Fibroblast of pulmonary artery (primary cell): ENCODE measurements around the gene SMURF1.

Experiments
- DNase-seq: peaks from one replicate; pipeline ENCODE4 v3.0.0-alpha.2; 2010; ENCODE audit warnings: low read depth
- H3K4me3 ChIP-seq: replicated peaks from 2 replicates; pipeline ENCODE4 v1.5.1; 2011; ENCODE audit warnings: low read depth, mild to moderate bottlenecking, control low read depth, low read length, moderate library complexity
- CTCF ChIP-seq: IDR thresholded peaks from 2 replicates; pipeline ENCODE4 v1.5.1; 2011; ENCODE audit warnings: mild to moderate bottlenecking, control low read depth, low read length, inconsistent platforms; ENCODE audit errors: missing control alignments

Gene SMURF1

DNA sequence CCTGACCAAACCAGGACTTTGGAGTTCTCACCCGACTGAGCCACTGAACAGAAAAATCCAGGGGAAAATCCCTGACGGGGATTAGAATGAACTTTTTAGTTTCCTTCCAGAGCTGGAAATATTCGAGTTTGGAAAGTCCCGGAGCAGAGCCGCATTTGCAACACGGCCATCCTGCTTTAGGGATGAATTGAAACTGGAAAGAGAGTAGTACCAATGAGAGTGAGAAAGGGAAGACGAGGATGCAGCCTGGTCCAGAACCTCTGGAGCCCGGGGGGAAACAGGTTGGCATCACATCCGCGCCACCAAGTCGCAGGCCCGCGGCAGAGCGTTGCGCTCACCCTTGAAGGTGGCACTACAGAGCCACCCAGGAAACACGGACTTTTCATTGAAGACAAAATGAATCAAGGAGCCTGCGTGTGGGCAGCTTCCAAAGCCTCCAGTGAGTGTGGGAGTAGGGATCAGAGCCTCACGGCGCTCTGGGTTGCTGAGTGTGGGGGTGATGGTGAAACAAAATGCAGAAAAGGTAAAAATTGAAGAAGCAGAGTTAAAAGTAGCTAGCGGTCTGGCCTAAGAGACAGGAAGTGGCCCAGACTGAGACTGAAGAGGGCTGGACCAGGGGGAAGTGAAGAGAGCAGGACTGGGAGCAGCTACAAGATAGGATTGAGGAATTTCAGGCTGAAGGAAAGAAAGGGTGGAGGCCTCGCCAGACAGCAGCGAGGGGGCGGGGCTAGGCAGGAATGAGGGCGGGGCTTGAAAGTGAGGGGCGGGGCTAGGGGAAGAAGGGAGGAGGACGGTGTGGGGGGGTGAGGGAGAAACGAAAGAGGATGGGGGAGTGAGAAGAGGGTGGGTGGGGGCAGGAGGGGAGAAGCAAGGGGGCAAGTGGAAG lies 1.8 kb downstream of the SMURF1 start:
- TF ChIP-seq CTCF: no peak
- peak; percentile 81 for DNase-seq
- peak overlapping the region; percentile 73 for H3K4me3 ChIP-seq

GRCh38 chr7:99141334-99141733 lies 2.6 kb downstream of the SMURF1 start:
- TF ChIP-seq CTCF: no peak
- DNase-seq: peak; percentile 8
- H3K4me3 ChIP-seq: peak overlapping the region; percentile 73

- H3K4me3 ChIP-seq: peak overlapping the region; percentile 73
- no peak for TF ChIP-seq CTCF
- DNase-seq: no peak
Observed at GRCh38 chr7:99140813-99141212, 3.1 kb downstream of the SMURF1 start.

DNA sequence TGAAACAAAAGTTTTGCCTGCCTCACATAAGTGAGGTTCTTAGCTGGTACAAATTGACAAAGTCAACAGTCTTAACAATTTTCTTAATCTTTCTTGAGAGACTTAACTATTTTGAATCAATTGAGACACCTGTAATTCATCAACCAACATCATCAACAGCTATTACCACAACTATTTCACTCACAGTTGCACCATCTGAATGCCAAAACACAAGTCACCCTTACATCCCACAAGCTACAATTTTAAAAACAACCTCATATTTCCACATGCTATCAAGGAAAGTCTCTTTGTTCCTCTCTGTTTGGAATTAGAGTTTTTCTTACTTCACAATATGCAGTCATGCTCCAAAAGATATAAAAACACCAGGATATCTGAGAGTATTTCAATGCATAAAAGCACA lies 4.9 kb downstream of the SMURF1 start:
- DNase-seq: peak; percentile 58
- no peak overlapping the region for H3K4me3 ChIP-seq
- no peak for TF ChIP-seq CTCF

GRCh38 chr7:99137411-99138180 lies 6.3 kb downstream of the SMURF1 start:
- H3K4me3 ChIP-seq: peak overlapping the region; percentile 16
- peak; percentile 11 for TF ChIP-seq CTCF
- peak; percentile 82 for DNase-seq

- no peak for TF ChIP-seq CTCF
- H3K4me3 ChIP-seq: no peak overlapping the region
- DNase-seq: no peak
Observed at GRCh38 chr7:99135938-99136337, 8.0 kb downstream of the SMURF1 start.
